Urinary bladder (tissue), 4 donors: ENCODE results near the gene SNX30. TPM values are rescaled to one million over a fixed set of nuclear protein-coding genes. Genes with fewer than 3 reads are reported as not detected.

Source experiments
- DNase-seq: peaks from one replicate; pipeline ENCODE4 v3.0.0-alpha.2; 2015; ENCODE audit errors: extremely low spot score
- H3K27ac ChIP-seq: one replicate; pipeline ENCODE4 v1.5.1; 2013; ENCODE audit warnings: low read depth, mild to moderate bottlenecking, moderate library complexity
- H3K36me3 ChIP-seq: one replicate; pipeline ENCODE4 v1.6.1; 2013; ENCODE audit warnings: mild to moderate bottlenecking, moderate library complexity; ENCODE audit not compliant: insufficient read depth
- H3K4me1 ChIP-seq: one replicate; pipeline ENCODE4 v1.6.1; 2013; ENCODE audit warnings: mild to moderate bottlenecking, moderate library complexity; ENCODE audit not compliant: insufficient read depth
- H3K4me3 ChIP-seq: one replicate; pipeline ENCODE4 v1.5.1; 2013; ENCODE audit warnings: low read depth, low read length
- WGBS: extraction: QIAGEN DNeasy Blood & Tissue Kit; methylation state at CpG from one replicate; pipeline ENCODE4 v1.1.7; 2013; 5-methylcytosine and 5-hydroxymethylcytosine counted together
- polyA plus RNA-seq: library from polyadenylated mRNA; stranded (reverse); fragments of 200-250 nt; gene quantifications from one replicate; pipeline ENCODE4 v1.2.3, GENCODE V29; 2013
- total RNA-seq: library from RNA; depleted of rRNA; stranded (reverse); fragments of >200 nt; gene quantifications from one replicate; pipeline ENCODE4 v1.2.3, GENCODE V29; 2014
- donor health status: healthy with polysubstance abuse.
- donor health status: healthy.

Gene SNX30
- total and polyA plus RNA-seq, 2 donors: 4.5 to 20.7 TPM

- no peak overlapping the region for H3K27ac ChIP-seq
- WGBS: 55% methylated on average over 7 of the region's 7 CpGs
- no peak for DNase-seq
- no peak overlapping the region for H3K4me3 ChIP-seq
- H3K4me1 ChIP-seq: peaks cover 2% of the 10 kb centered on the region
- no peaks in the 10 kb centered on the region for H3K36me3 ChIP-seq
These were observed 6.8 kb downstream of the SNX30 start for GRCh38 chr9:112757282-112757883.

- no peak overlapping the region for H3K4me3 ChIP-seq
- no peaks in the 10 kb centered on the region for H3K36me3 ChIP-seq
- H3K4me1 ChIP-seq: peaks cover 2% of the 10 kb centered on the region
- WGBS: 91% methylated on average over 2 of the region's 2 CpGs
- no peak for DNase-seq
- H3K27ac ChIP-seq: no peak overlapping the region
These were observed 7.4 kb downstream of the SNX30 start for GRCh38 chr9:112757940-112758339.

GRCh38 chr9:112760821-112761220, 10.3 kb downstream of the SNX30 start:
- H3K36me3 ChIP-seq: no peaks in the 10 kb centered on the region
- H3K4me1 ChIP-seq: peaks cover 2% of the 10 kb centered on the region
- 90% methylated on average over 8 of the region's 8 CpGs for WGBS
- no peak for DNase-seq
- H3K4me3 ChIP-seq: no peak overlapping the region
- no peak overlapping the region for H3K27ac ChIP-seq

GRCh38 chr9:112761912-112762655, 11.5 kb downstream of the SNX30 start:
- 82% methylated on average over 12 of the region's 12 CpGs for WGBS
- no peak overlapping the region for H3K27ac ChIP-seq
- H3K4me1 ChIP-seq: peaks cover 2% of the 10 kb centered on the region
- no peak overlapping the region for H3K4me3 ChIP-seq
- H3K36me3 ChIP-seq: no peaks in the 10 kb centered on the region
- DNase-seq: no peak

- WGBS: 94% methylated on average over 13 of the region's 13 CpGs
- Histone ChIP-seq H3K36me3 (no peaks in the 10 kb centered on the region), H3K4me3 (no peak overlapping the region), H3K27ac (no peak overlapping the region), H3K4me1 (peaks cover 2% of the 10 kb centered on the region)
- DNase-seq: no peak
These were observed 12.4 kb downstream of the SNX30 start for GRCh38 chr9:112762726-112763518.

- no peak for DNase-seq
- Histone ChIP-seq H3K4me3 (no peak overlapping the region), H3K36me3 (no peaks in the 10 kb centered on the region), H3K27ac (no peak overlapping the region), H3K4me1 (no peaks in the 10 kb centered on the region)
- 71% methylated on average over 5 of the region's 5 CpGs for WGBS
These were observed 13.8 kb downstream of the SNX30 start for GRCh38 chr9:112764344-112764743.

- 78% methylated on average over 7 of the region's 7 CpGs for WGBS
- no peaks in the 10 kb centered on the region for H3K4me1 ChIP-seq
- no peaks in the 10 kb centered on the region for H3K36me3 ChIP-seq
- DNase-seq: no peak
- no peak overlapping the region for H3K27ac ChIP-seq
- no peak overlapping the region for H3K4me3 ChIP-seq
These were observed 14.3 kb downstream of the SNX30 start for GRCh38 chr9:112764837-112765236.

- Histone ChIP-seq H3K36me3 (no peaks in the 10 kb centered on the region), H3K27ac (no peak overlapping the region), H3K4me3 (no peak overlapping the region), H3K4me1 (no peaks in the 10 kb centered on the region)
- no peak for DNase-seq
- WGBS: 76% methylated on average over 1 of the region's 1 CpG
These were observed 14.7 kb downstream of the SNX30 start for GRCh38 chr9:112765281-112765680.

GRCh38 chr9:112771359-112772214, 21.0 kb downstream of the SNX30 start:
- Histone ChIP-seq H3K36me3 (no peaks in the 10 kb centered on the region), H3K4me3 (no peak overlapping the region), H3K27ac (no peak overlapping the region), H3K4me1 (peaks cover 3% of the 10 kb centered on the region)
- WGBS: 60% methylated on average over 8 of the region's 8 CpGs
- no peak for DNase-seq

- Histone ChIP-seq H3K27ac (no peak overlapping the region), H3K4me1 (peaks cover 3% of the 10 kb centered on the region), H3K36me3 (no peaks in the 10 kb centered on the region), H3K4me3 (no peak overlapping the region)
- 55% methylated on average over 2 of the region's 2 CpGs for WGBS
- no peak for DNase-seq
These were observed 21.6 kb downstream of the SNX30 start for GRCh38 chr9:112772215-112772509.

GRCh38 chr9:112772551-112772950, 22.0 kb downstream of the SNX30 start:
- Histone ChIP-seq H3K27ac (no peak overlapping the region), H3K4me3 (no peak overlapping the region), H3K36me3 (no peaks in the 10 kb centered on the region), H3K4me1 (peaks cover 3% of the 10 kb centered on the region)
- WGBS: 55% methylated on average over 4 of the region's 4 CpGs
- DNase-seq: no peak

- no peak overlapping the region for H3K27ac ChIP-seq
- peaks cover 3% of the 10 kb centered on the region for H3K4me1 ChIP-seq
- no peak for DNase-seq
- 81% methylated on average over 9 of the region's 9 CpGs for WGBS
- H3K36me3 ChIP-seq: no peaks in the 10 kb centered on the region
- H3K4me3 ChIP-seq: no peak overlapping the region
These were observed 23.7 kb downstream of the SNX30 start for GRCh38 chr9:112774006-112774996.
